Measurements from ENCODE around the gene TRIM40.

GRCh38 chr6:30111266-30111856 lies 24.6 kb upstream of the TRIM40 start:
- TF ChIP-seq POLR2A (IDR thresholded peaks at IDR 0.05), result no peak
- TF ChIP-seq, protein P1, sequence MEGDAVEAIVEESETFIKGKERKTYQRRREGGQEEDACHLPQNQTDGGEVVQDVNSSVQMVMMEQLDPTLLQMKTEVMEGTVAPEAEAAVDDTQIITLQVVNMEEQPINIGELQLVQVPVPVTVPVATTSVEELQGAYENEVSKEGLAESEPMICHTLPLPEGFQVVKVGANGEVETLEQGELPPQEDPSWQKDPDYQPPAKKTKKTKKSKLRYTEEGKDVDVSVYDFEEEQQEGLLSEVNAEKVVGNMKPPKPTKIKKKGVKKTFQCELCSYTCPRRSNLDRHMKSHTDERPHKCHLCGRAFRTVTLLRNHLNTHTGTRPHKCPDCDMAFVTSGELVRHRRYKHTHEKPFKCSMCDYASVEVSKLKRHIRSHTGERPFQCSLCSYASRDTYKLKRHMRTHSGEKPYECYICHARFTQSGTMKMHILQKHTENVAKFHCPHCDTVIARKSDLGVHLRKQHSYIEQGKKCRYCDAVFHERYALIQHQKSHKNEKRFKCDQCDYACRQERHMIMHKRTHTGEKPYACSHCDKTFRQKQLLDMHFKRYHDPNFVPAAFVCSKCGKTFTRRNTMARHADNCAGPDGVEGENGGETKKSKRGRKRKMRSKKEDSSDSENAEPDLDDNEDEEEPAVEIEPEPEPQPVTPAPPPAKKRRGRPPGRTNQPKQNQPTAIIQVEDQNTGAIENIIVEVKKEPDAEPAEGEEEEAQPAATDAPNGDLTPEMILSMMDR (IDR thresholded peaks at IDR 0.05), result no peak
